Measurements from ENCODE around the gene VWA2.

Gene VWA2

GRCh38 chr10:114308531-114309363, 69.7 kb downstream of the VWA2 start:
- TF ChIP-seq CTCF (conservative IDR thresholded peaks at IDR 0.05) = no peak
- no peak overlapping the region for H3K27ac ChIP-seq

GRCh38 chr10:114309364-114309651, 70.3 kb downstream of the VWA2 start:
- no peak for TF ChIP-seq CTCF (conservative IDR thresholded peaks at IDR 0.05)
- no peak overlapping the region for H3K27ac ChIP-seq

GRCh38 chr10:114310346-114310745, 71.3 kb downstream of the VWA2 start:
- no peak for TF ChIP-seq CTCF (conservative IDR thresholded peaks at IDR 0.05)
- no peak overlapping the region for H3K27ac ChIP-seq

GRCh38 chr10:114311023-114311422, 72.0 kb downstream of the VWA2 start:
- no peak for TF ChIP-seq CTCF (conservative IDR thresholded peaks at IDR 0.05)
- no peak overlapping the region for H3K27ac ChIP-seq

GRCh38 chr10:114311496-114312209, 72.6 kb downstream of the VWA2 start:
- TF ChIP-seq CTCF (conservative IDR thresholded peaks at IDR 0.05) = no peak
- no peak overlapping the region for H3K27ac ChIP-seq

- no peak for TF ChIP-seq CTCF (conservative IDR thresholded peaks at IDR 0.05)
- H3K27ac ChIP-seq = no peak overlapping the region
Measured at GRCh38 chr10:114313139-114313538, 74.1 kb downstream of the VWA2 start.

- no peak overlapping the region for H3K27ac ChIP-seq
- no peak for TF ChIP-seq CTCF (conservative IDR thresholded peaks at IDR 0.05)
Measured at GRCh38 chr10:114313866-114314265, 74.8 kb downstream of the VWA2 start.
